DOHH2 (cell line): ENCODE data around the gene COL8A2.
A peak's percentile ranks its signal among the peaks of the same experiment; 100 is the strongest.

ENCODE experiments used
- EZH2phosphoT487 ChIP-seq: fragments of 200-600 bp; sonication (generic); IDR thresholded peaks from 2 replicates; pipeline ENCODE4 v1.6.1; 2017; ENCODE audit warnings: borderline replicate concordance, mild to moderate bottlenecking, antibody characterized with exemption, low read length, moderate library complexity, mixed read lengths
- TF ChIP-seq, protein P1 (sequence below): fragments of 200-600 bp; sonication (generic); IDR thresholded peaks from one replicate; pipeline ENCODE4 v1.5.1; 2014; ENCODE audit warnings: antibody characterized with exemption, mild to moderate bottlenecking, low read depth, low read length; ENCODE audit not compliant: poor library complexity, severe bottlenecking

DNA sequence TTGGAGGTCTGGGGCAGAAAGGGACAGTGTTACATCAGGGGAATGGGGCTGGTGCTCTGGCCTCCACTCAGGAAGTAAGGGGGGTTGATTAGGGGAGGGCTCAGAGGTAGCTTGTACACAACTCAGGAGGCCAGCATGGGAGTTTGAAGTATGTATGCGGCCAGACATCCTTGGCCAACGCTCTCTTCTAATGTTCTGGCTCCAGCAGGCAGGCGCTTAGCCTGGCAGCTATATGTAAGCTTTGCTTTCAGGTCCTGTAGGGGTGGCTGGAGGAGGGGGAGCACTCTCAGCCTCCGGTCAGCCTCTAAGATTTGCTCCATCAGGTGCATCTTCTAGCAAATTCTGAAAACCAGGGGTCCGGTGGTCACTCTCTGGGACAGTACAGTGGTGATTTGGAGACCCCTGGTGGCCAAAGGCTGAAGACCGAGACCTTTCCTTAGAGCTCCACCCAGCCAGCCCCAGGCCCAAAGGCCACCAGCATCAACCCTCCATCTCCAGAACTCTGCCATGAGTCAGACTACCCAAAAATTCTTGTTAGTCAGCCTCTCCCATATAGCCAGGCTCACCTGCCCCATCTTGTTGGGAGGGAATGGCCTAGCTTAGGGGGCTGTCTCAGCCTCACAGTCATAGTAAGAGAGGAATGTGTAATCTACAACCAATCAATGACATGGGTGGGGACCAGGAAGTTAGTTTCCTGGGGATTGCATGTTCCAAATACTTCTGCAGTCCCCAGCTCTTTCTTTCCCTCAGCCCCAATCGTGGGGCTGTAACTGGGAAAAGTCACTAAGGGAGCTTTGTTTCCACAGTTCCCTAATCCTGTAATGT lies 9.7 kb upstream of the COL8A2 start:
- TF ChIP-seq, protein P1, sequence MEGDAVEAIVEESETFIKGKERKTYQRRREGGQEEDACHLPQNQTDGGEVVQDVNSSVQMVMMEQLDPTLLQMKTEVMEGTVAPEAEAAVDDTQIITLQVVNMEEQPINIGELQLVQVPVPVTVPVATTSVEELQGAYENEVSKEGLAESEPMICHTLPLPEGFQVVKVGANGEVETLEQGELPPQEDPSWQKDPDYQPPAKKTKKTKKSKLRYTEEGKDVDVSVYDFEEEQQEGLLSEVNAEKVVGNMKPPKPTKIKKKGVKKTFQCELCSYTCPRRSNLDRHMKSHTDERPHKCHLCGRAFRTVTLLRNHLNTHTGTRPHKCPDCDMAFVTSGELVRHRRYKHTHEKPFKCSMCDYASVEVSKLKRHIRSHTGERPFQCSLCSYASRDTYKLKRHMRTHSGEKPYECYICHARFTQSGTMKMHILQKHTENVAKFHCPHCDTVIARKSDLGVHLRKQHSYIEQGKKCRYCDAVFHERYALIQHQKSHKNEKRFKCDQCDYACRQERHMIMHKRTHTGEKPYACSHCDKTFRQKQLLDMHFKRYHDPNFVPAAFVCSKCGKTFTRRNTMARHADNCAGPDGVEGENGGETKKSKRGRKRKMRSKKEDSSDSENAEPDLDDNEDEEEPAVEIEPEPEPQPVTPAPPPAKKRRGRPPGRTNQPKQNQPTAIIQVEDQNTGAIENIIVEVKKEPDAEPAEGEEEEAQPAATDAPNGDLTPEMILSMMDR, result peak; percentile 75
- no peak for TF ChIP-seq EZH2phosphoT487
